Dedifferentiated amniotic fluid mesenchymal stem cell (primary cell): ENCODE data around the gene ASIC4.

Experiments
- DNase-seq: peaks from one replicate; pipeline ENCODE4 v3.0.0-alpha.2; 2016; ENCODE audit errors: extremely low spot score

The ASIC4 gene

DNA sequence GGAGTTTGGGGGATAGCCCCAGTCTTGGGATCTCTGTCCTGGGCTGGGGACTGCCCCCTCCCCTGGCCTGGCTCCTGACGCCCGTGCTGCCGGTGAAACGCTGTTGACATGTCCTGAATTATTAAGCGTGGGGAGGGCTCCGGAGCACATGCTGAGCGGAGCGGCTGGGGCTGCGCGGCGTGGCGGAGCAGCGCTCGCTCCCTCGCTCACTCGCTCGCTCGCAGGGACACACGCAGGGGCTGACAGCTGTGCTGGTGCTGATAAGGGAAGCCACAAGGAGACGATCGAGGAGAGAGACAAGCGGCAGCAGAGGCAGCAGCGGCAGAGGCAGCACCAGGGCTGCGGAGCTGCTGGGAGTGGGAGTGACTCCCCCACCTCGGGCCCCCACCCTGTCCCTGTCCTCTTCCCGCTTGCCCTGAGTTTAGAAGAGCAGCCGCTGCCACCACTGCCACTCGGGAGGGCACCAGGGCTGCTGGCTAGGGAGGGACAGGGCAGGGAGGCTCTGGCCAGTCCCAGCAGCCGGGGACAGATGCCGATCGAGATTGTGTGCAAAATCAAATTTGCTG, at the start of gene ASIC4:
TSS of gene ASIC4 (plus strand) at position 287 of the 566 bp plus-strand sequence. CDS start at position 530, 243 bp downstream.
- no peak for DNase-seq

- no peak for DNase-seq
These were observed 48.4 kb upstream of the ASIC4 start for GRCh38 chr2:219465659-219466561.

GRCh38 chr2:219466816-219467735, 47.2 kb upstream of the ASIC4 start:
- no peak for DNase-seq

- DNase-seq = no peak
These were observed 46.6 kb upstream of the ASIC4 start for GRCh38 chr2:219467736-219468075.

- no peak for DNase-seq
These were observed 45.7 kb upstream of the ASIC4 start for GRCh38 chr2:219468410-219469185.

- DNase-seq = no peak
These were observed 45.0 kb upstream of the ASIC4 start for GRCh38 chr2:219469186-219469724.

GRCh38 chr2:219470429-219470828, 43.9 kb upstream of the ASIC4 start:
- no peak for DNase-seq

DNA sequence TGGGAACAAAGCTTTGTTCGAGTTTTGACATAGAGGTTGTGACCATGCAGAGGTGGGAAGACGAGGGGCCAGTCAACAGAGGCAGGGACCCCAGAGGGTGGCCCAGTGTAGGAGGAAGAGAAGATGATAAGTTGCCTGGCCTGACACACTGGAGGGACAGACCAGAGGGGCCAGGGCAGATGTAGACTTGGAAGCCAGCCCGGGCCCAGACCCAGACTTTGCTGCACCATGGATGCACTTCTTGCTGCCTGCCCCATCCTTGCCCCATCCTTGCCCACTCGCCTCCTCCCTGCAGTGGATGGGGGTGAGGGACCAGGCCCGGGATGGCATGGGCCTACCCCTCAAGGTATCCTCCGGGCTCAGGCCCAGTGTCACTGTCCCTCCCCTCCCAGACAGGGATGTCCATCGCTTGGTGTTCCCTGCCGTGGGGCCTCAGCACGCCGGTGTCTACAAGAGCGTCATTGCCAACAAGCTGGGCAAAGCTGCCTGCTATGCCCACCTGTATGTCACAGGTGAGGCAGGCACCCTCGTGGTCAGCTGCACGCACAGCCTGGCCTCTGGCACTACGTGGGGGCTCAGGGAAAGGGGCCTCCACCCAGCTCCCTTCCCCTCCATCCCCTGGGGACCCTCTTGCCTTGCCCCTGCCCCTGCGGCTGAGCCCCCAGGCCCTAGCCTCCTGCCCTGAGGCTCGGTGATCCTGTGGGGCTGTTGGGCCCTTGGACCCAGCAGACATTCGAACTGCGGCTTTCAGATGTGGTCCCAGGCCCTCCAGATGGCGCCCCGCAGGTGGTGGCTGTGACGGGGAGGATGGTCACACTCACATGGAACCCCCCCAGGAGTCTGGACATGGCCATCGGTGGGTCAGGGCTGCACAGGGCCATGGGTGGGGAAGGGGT, 42.6 kb upstream of the ASIC4 start:
- no peak for DNase-seq

DNA sequence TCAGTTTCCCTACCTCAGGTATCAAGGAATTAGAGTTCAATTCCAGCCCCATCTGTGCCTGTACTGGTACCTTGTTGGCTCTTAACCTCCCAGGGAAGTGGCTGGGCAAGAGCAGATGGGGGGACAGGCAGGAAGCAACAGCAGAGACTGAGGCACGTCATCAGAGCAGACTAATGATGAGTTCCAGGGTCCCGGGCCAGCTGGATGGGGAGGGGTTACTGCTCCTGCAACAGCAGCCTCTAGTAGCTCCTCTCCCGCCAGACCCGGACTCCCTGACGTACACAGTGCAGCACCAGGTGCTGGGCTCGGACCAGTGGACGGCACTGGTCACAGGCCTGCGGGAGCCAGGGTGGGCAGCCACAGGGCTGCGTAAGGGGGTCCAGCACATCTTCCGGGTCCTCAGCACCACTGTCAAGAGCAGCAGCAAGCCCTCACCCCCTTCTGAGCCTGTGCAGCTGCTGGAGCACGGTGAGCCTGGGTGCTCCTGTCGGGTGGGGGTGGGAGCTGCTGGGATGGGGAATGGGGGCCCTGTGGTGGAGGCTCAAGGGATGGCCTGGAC, 41.6 kb upstream of the ASIC4 start:
- DNase-seq = no peak

DNA sequence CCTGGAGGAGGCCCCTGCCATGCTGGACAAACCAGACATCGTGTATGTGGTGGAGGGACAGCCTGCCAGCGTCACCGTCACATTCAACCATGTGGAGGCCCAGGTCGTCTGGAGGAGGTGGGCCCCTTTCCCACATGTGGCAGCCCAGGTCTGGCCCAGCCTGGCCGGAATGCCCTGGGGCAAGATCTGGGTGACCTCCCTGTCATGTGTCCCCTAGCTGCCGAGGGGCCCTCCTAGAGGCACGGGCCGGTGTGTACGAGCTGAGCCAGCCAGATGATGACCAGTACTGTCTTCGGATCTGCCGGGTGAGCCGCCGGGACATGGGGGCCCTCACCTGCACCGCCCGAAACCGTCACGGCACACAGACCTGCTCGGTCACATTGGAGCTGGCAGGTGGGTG, 40.8 kb upstream of the ASIC4 start:
- no peak for DNase-seq

DNA sequence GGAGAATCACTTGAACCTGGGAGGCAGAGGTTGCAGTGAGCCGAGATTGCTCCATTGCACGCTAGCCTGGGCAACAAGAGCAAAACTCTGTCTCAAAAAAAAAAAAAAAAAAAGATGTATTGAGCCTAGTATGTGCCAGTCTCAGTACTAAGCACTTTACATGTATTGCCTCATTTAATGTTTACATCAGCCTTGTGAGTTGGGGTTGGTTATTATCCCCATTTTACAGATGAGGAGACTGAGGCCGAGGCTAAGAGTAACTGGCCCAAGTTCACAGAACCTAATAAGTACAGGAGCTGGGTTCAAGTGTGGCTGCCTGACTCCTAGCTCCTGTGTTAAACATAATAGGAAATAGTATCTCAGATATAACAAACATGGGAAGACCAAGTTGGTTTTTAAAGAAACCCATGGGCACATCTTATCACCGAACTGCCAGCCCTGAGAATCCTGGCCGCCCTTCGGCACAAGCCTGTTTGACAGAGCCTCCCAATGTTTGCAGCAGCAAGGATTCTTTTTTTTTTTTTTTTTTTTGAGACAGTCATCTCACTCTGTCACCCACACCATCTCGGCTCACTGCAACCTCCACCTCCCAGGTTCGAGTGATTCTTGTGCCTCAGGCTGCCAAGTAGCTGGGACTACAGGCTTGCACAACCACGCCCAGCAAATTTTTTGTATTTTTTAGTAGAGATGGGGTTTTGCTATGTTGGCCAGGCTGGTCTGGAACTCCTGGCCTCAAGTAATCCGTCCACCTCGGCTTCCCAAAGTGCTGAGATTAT, 39.8 kb upstream of the ASIC4 start:
- no peak for DNase-seq

- no peak for DNase-seq
These were observed 39.0 kb upstream of the ASIC4 start for GRCh38 chr2:219475278-219475677.

- no peak for DNase-seq
These were observed 38.3 kb upstream of the ASIC4 start for GRCh38 chr2:219475697-219476651.

GRCh38 chr2:219476652-219477151, 37.6 kb upstream of the ASIC4 start:
- DNase-seq = no peak

DNA sequence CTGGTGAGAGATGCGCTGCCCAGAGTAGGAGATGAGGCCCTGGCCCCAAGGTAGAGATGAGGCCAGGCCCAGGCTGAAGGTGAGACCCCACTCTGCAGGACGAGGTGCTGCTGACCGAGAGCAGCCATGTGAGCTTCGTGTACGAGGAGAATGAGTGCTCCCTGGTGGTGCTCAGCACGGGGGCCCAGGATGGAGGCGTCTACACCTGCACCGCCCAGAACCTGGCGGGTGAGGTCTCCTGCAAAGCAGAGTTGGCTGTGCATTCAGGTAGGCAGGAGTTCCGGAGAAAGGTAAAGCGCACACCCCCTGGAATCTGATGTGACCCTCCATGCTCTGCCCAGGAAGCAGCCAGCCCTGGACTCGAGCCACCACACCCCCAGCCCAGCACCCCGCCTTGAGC, 37.1 kb upstream of the ASIC4 start:
- DNase-seq = no peak

DNA sequence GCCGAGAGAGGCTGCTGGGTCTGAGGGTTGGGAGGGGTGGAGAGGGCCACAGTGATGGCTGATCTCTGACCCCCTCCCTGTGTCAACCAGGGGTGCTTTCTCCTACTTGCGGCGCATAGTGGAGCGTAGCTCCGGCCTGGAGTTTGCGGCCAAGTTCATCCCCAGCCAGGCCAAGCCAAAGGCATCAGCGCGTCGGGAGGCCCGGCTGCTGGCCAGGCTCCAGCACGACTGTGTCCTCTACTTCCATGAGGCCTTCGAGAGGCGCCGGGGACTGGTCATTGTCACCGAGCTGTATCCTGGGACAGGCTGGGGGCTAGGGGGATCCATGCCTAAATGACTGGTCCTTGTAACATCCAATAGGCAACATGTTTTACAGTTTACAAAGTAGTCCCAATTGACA, 36.5 kb upstream of the ASIC4 start:
- DNase-seq = no peak

DNA sequence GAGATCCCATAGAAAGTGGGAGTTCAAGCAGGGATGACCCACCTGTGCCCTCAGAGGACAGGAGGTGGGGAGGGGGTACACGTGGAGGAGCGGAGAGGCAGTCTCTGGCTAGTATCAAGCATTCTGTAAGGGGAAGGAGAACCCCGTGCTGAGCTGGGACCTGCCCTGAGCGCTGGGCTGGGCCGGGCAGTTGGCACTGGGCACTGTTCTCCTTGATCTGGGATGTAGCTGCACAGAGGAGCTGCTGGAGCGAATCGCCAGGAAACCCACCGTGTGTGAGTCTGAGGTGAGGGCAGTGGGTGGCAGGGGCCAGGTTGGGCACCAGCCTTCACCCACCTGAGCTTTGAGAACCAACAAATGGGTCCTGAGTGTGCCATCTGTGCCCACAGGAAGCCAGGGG, 35.4 kb upstream of the ASIC4 start:
- no peak for DNase-seq

GRCh38 chr2:219480004-219480403, 34.3 kb upstream of the ASIC4 start:
- DNase-seq = no peak
